GM18511 (cell line): ENCODE measurements around the gene XYLT1.

Source experiments
- ATAC-seq: cut with Tn5 transposase; IDR thresholded peaks from one replicate; pipeline ENCODE4 v1.9.1; 2021; ENCODE audit warnings: mild to moderate bottlenecking, moderate library complexity; ENCODE audit not compliant: unreplicated experiment

The XYLT1 gene

GRCh38 chr16:17377360-17378324 lies 93.1 kb downstream of the XYLT1 start:
- ATAC-seq = peak; percentile 82

GRCh38 chr16:17375461-17376304 lies 95.1 kb downstream of the XYLT1 start:
- ATAC-seq = no peak

GRCh38 chr16:17374668-17375255 lies 96.0 kb downstream of the XYLT1 start:
- ATAC-seq = no peak

- ATAC-seq = no peak
Observed at GRCh38 chr16:17373533-17373932, 97.2 kb downstream of the XYLT1 start.

GRCh38 chr16:17372386-17372785 lies 98.4 kb downstream of the XYLT1 start:
- no peak for ATAC-seq

GRCh38 chr16:17371299-17371698 lies 99.5 kb downstream of the XYLT1 start:
- ATAC-seq = no peak

- ATAC-seq = no peak
Observed at GRCh38 chr16:17370731-17371285, 100.0 kb downstream of the XYLT1 start.

GRCh38 chr16:17370223-17370707 lies 100.5 kb downstream of the XYLT1 start:
- no peak for ATAC-seq

- peak; percentile 88 for ATAC-seq
Observed at GRCh38 chr16:17369421-17370222, 101.1 kb downstream of the XYLT1 start.

GRCh38 chr16:17368951-17369350 lies 101.8 kb downstream of the XYLT1 start:
- ATAC-seq = no peak

GRCh38 chr16:17368446-17368845 lies 102.3 kb downstream of the XYLT1 start:
- ATAC-seq = no peak

- ATAC-seq = no peak
Observed at GRCh38 chr16:17367923-17368322, 102.8 kb downstream of the XYLT1 start.

GRCh38 chr16:17367036-17367435 lies 103.7 kb downstream of the XYLT1 start:
- ATAC-seq = no peak

GRCh38 chr16:17366299-17366961 lies 104.3 kb downstream of the XYLT1 start:
- no peak for ATAC-seq

GRCh38 chr16:17365591-17366298 lies 105.0 kb downstream of the XYLT1 start:
- ATAC-seq = no peak

- no peak for ATAC-seq
Observed at GRCh38 chr16:17365211-17365541, 105.6 kb downstream of the XYLT1 start.

GRCh38 chr16:17364319-17365210 lies 106.2 kb downstream of the XYLT1 start:
- ATAC-seq = no peak

GRCh38 chr16:17362946-17363345 lies 107.8 kb downstream of the XYLT1 start:
- no peak for ATAC-seq
